Keratinocyte (primary cell): ENCODE results near the gene CCDC186. TPM values are rescaled to one million over a fixed set of nuclear protein-coding genes. Genes with fewer than 3 reads are reported as not detected.

Experiments
- DNase-seq: peaks from one replicate; pipeline ENCODE4 v3.0.0-alpha.2; 2011; ENCODE audit warnings: low read depth, missing footprints, low spot score
- FAIRE-seq: peaks from 2 replicates; lab custom pipeline; 2011; peaks lifted over from hg19 to GRCh38; lab: Jason Lieb, UNC
- H2AFZ ChIP-seq: 2 replicates; pipeline ENCODE4 v1.6.0; 2012; ENCODE audit warnings: low read length, control low read depth, inconsistent platforms; ENCODE audit not compliant: control insufficient read depth
- H3K27ac ChIP-seq: 2 replicates; pipeline ENCODE4 v1.5.1; 2011; ENCODE audit warnings: low read length; ENCODE audit not compliant: control insufficient read depth, insufficient read depth
- H3K27me3 ChIP-seq: 3 replicates; pipeline ENCODE4 v1.6.0; 2011; ENCODE audit warnings: low read length; ENCODE audit not compliant: control insufficient read depth, insufficient read depth; ENCODE audit errors: extremely low read depth
- H3K36me3 ChIP-seq, 2 experiments: 2 replicates in 1 of 2; 3 replicates in 1 of 2; pipeline ENCODE4 v1.5.1; 2011; ENCODE audit warnings: low read length in 2 of 2, mild to moderate bottlenecking in 1 of 2; ENCODE audit not compliant: control insufficient read depth in 2 of 2, insufficient read depth in 2 of 2; ENCODE audit errors: extremely low read depth in 1 of 2
- H3K4me1 ChIP-seq: 3 replicates; pipeline ENCODE4 v1.5.1; 2011; ENCODE audit warnings: low read length; ENCODE audit not compliant: control insufficient read depth, insufficient read depth; ENCODE audit errors: extremely low read depth
- H3K4me2 ChIP-seq: 3 replicates; pipeline ENCODE4 v1.6.0; 2011; ENCODE audit warnings: low read depth, low read length; ENCODE audit not compliant: control insufficient read depth, insufficient read depth; ENCODE audit errors: extremely low read depth
- H3K4me3 ChIP-seq, 3 experiments: fragments of 200-600 bp in 1 of 3; sonication (generic) in 1 of 3; 2 replicates in 2 of 3; 3 replicates in 1 of 3; pipeline ENCODE4 v1.5.1; 2011 to 2016; ENCODE audit warnings: low read length in 3 of 3, mild to moderate bottlenecking in 3 of 3, control low read depth in 2 of 3, inconsistent platforms in 1 of 3, low read depth in 1 of 3, mixed read lengths in 1 of 3, mixed run types in 1 of 3, moderate library complexity in 1 of 3; ENCODE audit not compliant: control insufficient read depth in 2 of 3, insufficient read depth in 2 of 3; ENCODE audit errors: extremely low read depth in 1 of 3
- H3K79me2 ChIP-seq: 2 replicates; pipeline ENCODE4 v1.6.0; 2012; ENCODE audit warnings: low read length; ENCODE audit not compliant: control insufficient read depth, insufficient read depth
- H3K9ac ChIP-seq: 3 replicates; pipeline ENCODE4 v1.6.0; 2011; ENCODE audit warnings: low read length; ENCODE audit not compliant: control insufficient read depth, insufficient read depth; ENCODE audit errors: extremely low read depth
- H3K9me1 ChIP-seq: 3 replicates; pipeline ENCODE4 v1.6.0; 2011; ENCODE audit warnings: low read length; ENCODE audit not compliant: control insufficient read depth, insufficient read depth; ENCODE audit errors: extremely low read depth
- H3K9me3 ChIP-seq: 2 replicates; pipeline ENCODE4 v1.5.1; 2012; ENCODE audit warnings: low read depth, low read length; ENCODE audit not compliant: control insufficient read depth
- H4K20me1 ChIP-seq: 3 replicates; pipeline ENCODE4 v1.6.0; 2011; ENCODE audit warnings: low read length; ENCODE audit not compliant: control insufficient read depth, insufficient read depth; ENCODE audit errors: extremely low read depth
- CTCF ChIP-seq, 3 experiments: IDR thresholded peaks in 1 of 3; conservative IDR thresholded peaks in 1 of 3; optimal IDR thresholded peaks in 1 of 3; 2 replicates in 2 of 3; 3 replicates in 1 of 3; pipeline versions ENCODE3 to v1.5.1; 2011; ENCODE audit warnings: low read length in 3 of 3, mild to moderate bottlenecking in 3 of 3, moderate library complexity in 2 of 3, control low read depth in 1 of 3, inconsistent platforms in 1 of 3; ENCODE audit not compliant: insufficient read depth in 2 of 3; ENCODE audit errors: extremely low read depth in 1 of 3
- EZH2 ChIP-seq: IDR thresholded peaks from one replicate; pipeline ENCODE4 v1.6.1; 2012; ENCODE audit warnings: inconsistent platforms, mild to moderate bottlenecking, low read length, moderate library complexity
- dilution Hi-C: fragments of 300-500 bp; cut with MboI; formaldehyde crosslinking; loops from one replicate; pipeline ENCODE4 v1.7.0; 2020; ENCODE audit warnings: low sequenced_read_pairs; ENCODE audit not compliant: extremely low pct_ligation_motif_present
- polyA plus RNA-seq, 5 experiments: library from polyadenylated mRNA; depleted of rRNA in 3 of 5; stranded (reverse) in 3 of 5; stranded (forward) in 1 of 5; unstranded in 1 of 5; fragments of >200 nt; gene quantifications; 1 replicate in 1 of 5; 2 replicates in 3 of 5; 3 replicates in 1 of 5; pipeline versions ENCODE4 v1.2.1 to v1.2.3, GENCODE V29; 2011 to 2012; ENCODE audit warnings: missing spikeins in 2 of 5, low read depth in 1 of 5, low replicate concordance in 1 of 5

Gene CCDC186
- polyA plus RNA-seq, 1 donor (not counting 4 experiments of a cell fraction or from before 2014, with no cell fraction given): 13.0 TPM

GRCh38 chr10:114206902-114207301, 32.9 kb upstream of the CCDC186 start:
- no peak overlapping the region for H3K4me2 ChIP-seq
- H3K79me2 ChIP-seq: no peaks in the 10 kb centered on the region
- H3K27me3 ChIP-seq: no peaks in the 10 kb centered on the region
- H3K9me3 ChIP-seq: no peaks in the 10 kb centered on the region
- no peak overlapping the region for H3K9ac ChIP-seq
- no peak overlapping the region for H3K27ac ChIP-seq
- no peaks in the 10 kb centered on the region for H3K9me1 ChIP-seq
- no peak overlapping the region for H2AFZ ChIP-seq
- DNase-seq (no peak), FAIRE-seq (no peak)
- H3K4me3 ChIP-seq: no peak overlapping the region
- no peaks in the 10 kb centered on the region for H3K36me3 ChIP-seq
- H3K4me1 ChIP-seq: no peaks in the 10 kb centered on the region
- TF ChIP-seq CTCF (optimal IDR thresholded peaks at IDR 0.05 in 1 of 3, IDR thresholded peaks at IDR 0.05 in 1 of 3, conservative IDR thresholded peaks at IDR 0.05 in 1 of 3; ENCODE audit: extremely low read depth in 1 of 3, insufficient read depth in 2 of 3, low read length in 3 of 3) (no peak), EZH2 (no peak)
- H4K20me1 ChIP-seq: no peaks in the 10 kb centered on the region
- dilution Hi-C loops: no loop called here

- TF ChIP-seq CTCF (optimal IDR thresholded peaks at IDR 0.05 in 1 of 3, IDR thresholded peaks at IDR 0.05 in 1 of 3, conservative IDR thresholded peaks at IDR 0.05 in 1 of 3; ENCODE audit: extremely low read depth in 1 of 3, insufficient read depth in 2 of 3, low read length in 3 of 3): no peak
- TF ChIP-seq EZH2: no peak
- no peaks in the 10 kb centered on the region for H3K9me3 ChIP-seq
- H3K36me3 ChIP-seq: no peaks in the 10 kb centered on the region
- H2AFZ ChIP-seq: no peak overlapping the region
- H3K79me2 ChIP-seq: no peaks in the 10 kb centered on the region
- no peaks in the 10 kb centered on the region for H4K20me1 ChIP-seq
- no peak for FAIRE-seq
- no peak overlapping the region for H3K9ac ChIP-seq
- H3K4me3 ChIP-seq: no peak overlapping the region
- H3K27ac ChIP-seq: no peak overlapping the region
- dilution Hi-C loops: no loop called here
- no peak for DNase-seq
- no peak overlapping the region for H3K4me2 ChIP-seq
- H3K9me1 ChIP-seq: no peaks in the 10 kb centered on the region
- H3K27me3 ChIP-seq: peaks cover 16% of the 10 kb centered on the region
- no peaks in the 10 kb centered on the region for H3K4me1 ChIP-seq
These were observed 28.8 kb upstream of the CCDC186 start for GRCh38 chr10:114202812-114203211.
